ENCODE results near the gene RAMP3. TPM values are rescaled to one million over a fixed set of nuclear protein-coding genes. Genes with fewer than 3 reads are reported as not detected.

The RAMP3 gene
- total RNA-seq, 4 donors from 2014 or later: 11.9 to 182 (median 57.5) TPM

DNA sequence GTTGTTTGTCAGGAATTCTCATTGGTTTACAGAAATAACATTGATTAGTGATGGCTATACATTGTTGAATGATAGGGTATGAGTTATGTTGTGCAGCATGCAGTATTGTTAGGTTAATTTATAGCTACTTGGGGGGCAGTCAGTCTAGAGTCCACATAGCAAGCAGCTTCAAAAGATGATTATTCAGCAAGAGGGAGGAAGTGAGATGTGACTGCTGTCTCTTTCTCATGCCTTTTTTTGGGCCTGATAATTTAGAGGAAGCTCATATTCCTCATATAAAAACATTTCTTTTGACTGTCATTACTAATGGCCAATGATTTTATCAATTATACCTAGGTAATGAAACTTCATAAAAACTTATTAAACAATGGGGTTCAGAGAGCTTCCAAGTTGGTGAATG, 42.7 kb upstream of the RAMP3 start:
- H3K4me1 ChIP-seq: no peaks in the 10 kb centered on the region

GRCh38 chr7:45116048-45116447, 41.5 kb upstream of the RAMP3 start:
- intact Hi-C loops (cut with DNase I; ENCODE audit: low total_unique reads): no loop called here
- Histone ChIP-seq H3K4me3 (no peak overlapping the region), H3K9me3 (no peaks in the 10 kb centered on the region), H3K36me3 (no peaks in the 10 kb centered on the region), H3K4me1 (no peaks in the 10 kb centered on the region), H3K27me3 (no peaks in the 10 kb centered on the region), H3K27ac (no peak overlapping the region)
- TF ChIP-seq POLR2A (IDR thresholded peaks at IDR 0.05) (no peak), CTCF (IDR thresholded peaks at IDR 0.05) (no peak)
- DNase-seq: no peak

More for the DNA sequence above, 42.7 kb upstream of the RAMP3 start:
- Histone ChIP-seq H3K27me3 (no peaks in the 10 kb centered on the region), H3K4me3 (no peak overlapping the region), H3K27ac (no peak overlapping the region), H3K9me3 (no peaks in the 10 kb centered on the region), H3K36me3 (no peaks in the 10 kb centered on the region)
- intact Hi-C loops (cut with DNase I; ENCODE audit: low total_unique reads): no loop called here
- no peak for DNase-seq
- TF ChIP-seq CTCF (IDR thresholded peaks at IDR 0.05) (no peak), POLR2A (IDR thresholded peaks at IDR 0.05) (no peak)

DNA sequence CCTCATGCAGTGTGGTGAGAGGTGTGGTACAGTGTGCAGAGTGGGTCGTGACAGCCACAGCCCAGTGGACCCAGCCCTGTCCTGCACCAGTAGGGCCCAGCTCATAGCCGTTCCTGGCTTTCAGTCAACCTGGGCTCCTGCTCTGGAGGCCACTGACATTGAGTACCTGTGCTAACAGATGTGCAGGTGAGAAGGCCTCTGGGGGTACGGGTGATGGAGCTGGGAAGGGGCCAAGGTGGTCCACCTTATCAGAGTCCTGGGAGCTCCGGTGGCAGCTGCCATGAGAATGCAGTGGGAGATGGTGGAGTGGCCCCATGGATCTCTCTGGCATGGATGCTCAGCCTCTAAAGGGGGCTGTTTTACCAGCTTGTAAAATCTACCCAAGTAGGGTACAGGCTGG, 40.0 kb upstream of the RAMP3 start:
- Histone ChIP-seq H3K4me1 (no peaks in the 10 kb centered on the region), H3K4me3 (no peak overlapping the region), H3K36me3 (no peaks in the 10 kb centered on the region), H3K27ac (no peak overlapping the region), H3K9me3 (no peaks in the 10 kb centered on the region), H3K27me3 (no peaks in the 10 kb centered on the region)
- DNase-seq: no peak
- TF ChIP-seq CTCF (IDR thresholded peaks at IDR 0.05) (no peak), POLR2A (IDR thresholded peaks at IDR 0.05) (no peak)
- intact Hi-C loops (cut with DNase I; ENCODE audit: low total_unique reads): no loop called here

- no peak for TF ChIP-seq CTCF (IDR thresholded peaks at IDR 0.05)
- Histone ChIP-seq H3K36me3 (no peaks in the 10 kb centered on the region), H3K4me1 (no peaks in the 10 kb centered on the region), H3K27me3 (no peaks in the 10 kb centered on the region), H3K4me3 (no peak overlapping the region), H3K9me3 (no peaks in the 10 kb centered on the region), H3K27ac (no peak overlapping the region)
- no peak for DNase-seq
- intact Hi-C loops (cut with DNase I; ENCODE audit: low total_unique reads): no loop called here
These were observed 39.3 kb upstream of the RAMP3 start for GRCh38 chr7:45118292-45118691.

DNA sequence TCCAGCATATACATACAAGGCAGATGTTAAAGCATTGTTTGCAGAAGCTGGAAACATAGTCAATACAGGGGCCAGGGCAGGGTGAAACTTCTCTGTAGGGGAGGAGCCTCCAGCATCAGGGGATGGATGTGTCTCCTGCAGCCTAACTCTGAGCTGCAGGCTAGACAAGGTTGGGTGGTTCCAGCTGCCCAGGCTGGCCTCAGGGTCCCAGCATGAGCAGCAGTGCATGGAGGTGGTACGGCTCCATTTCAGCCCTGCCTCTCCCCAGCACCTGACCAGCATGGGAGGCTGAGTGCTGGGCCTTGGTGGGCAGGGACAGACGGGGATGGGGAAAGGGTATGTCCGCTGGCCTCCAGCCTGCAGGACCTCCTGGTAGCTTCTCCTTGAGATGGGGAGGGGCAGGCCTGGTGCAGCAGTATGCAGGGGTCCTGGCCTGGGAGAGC, 38.7 kb upstream of the RAMP3 start:
- no peak for TF ChIP-seq CTCF (IDR thresholded peaks at IDR 0.05)
- TF ChIP-seq POLR2A (IDR thresholded peaks at IDR 0.05): no peak
- no peak overlapping the region for H3K27ac ChIP-seq
- H3K4me3 ChIP-seq: no peak overlapping the region
- no peaks in the 10 kb centered on the region for H3K4me1 ChIP-seq
- H3K9me3 ChIP-seq: no peaks in the 10 kb centered on the region
- H3K27me3 ChIP-seq: no peaks in the 10 kb centered on the region
- DNase-seq: no peak
- no peaks in the 10 kb centered on the region for H3K36me3 ChIP-seq
- intact Hi-C loops (cut with DNase I; ENCODE audit: low total_unique reads): no loop called here

All from uterus (tissue), 4 donors.